MCF 10A (cell line): ENCODE measurements around the gene KCNRG. TPM values are rescaled to one million over a fixed set of nuclear protein-coding genes. Genes with fewer than 3 reads are reported as not detected.
A peak's percentile ranks its signal among the peaks of the same experiment; 100 is the strongest.

Source experiments
- BruUV-seq: library from RNA; stranded (reverse); fragments of 400-500 nt; replicated peaks from 2 replicates; lab custom pipeline; 2021; lab: Mats Ljungman, UMichigan
- CTCF ChIA-PET: fragments of 300-600 bp; sonication (Branson Sonifier 250); formaldehyde crosslinking; extraction: SDS; loops from one replicate; lab custom pipeline; 2021; ENCODE audit warnings: antibody characterized with exemption, inconsistent platforms; lab: Yijun Ruan, JAX
- POLR2A ChIA-PET: fragments of 300-600, 350-650 bp; sonication (Branson Sonifier 250); formaldehyde crosslinking; extraction: SDS; loops from one replicate; lab custom pipeline; 2020; ENCODE audit warnings: antibody characterized with exemption, inconsistent platforms; lab: Yijun Ruan, JAX
- DNase-seq: peaks from one replicate; pipeline ENCODE4 v3.0.0-alpha.2; 2018; ENCODE audit not compliant: unreplicated experiment
- H3K27ac Mint-ChIP-seq: one replicate; pipeline ENCODE4 v1.8.0; 2022; ENCODE audit warnings: mild to moderate bottlenecking, low read depth, mixed read lengths; ENCODE audit not compliant: unreplicated experiment
- H3K27me3 Mint-ChIP-seq: one replicate; pipeline ENCODE4 v1.8.0; 2022; ENCODE audit warnings: mixed read lengths; ENCODE audit not compliant: insufficient read depth, unreplicated experiment
- H3K36me3 Mint-ChIP-seq: one replicate; pipeline ENCODE4 v1.8.0; 2022; ENCODE audit warnings: mild to moderate bottlenecking, moderate library complexity, mixed read lengths; ENCODE audit not compliant: insufficient read depth, unreplicated experiment
- H3K4me1 Mint-ChIP-seq: one replicate; pipeline ENCODE4 v1.8.0; 2022; ENCODE audit warnings: mixed read lengths; ENCODE audit not compliant: insufficient read depth, unreplicated experiment
- H3K4me3 Mint-ChIP-seq: one replicate; pipeline ENCODE4 v1.8.0; 2022; ENCODE audit warnings: mild to moderate bottlenecking, moderate library complexity, mixed read lengths; ENCODE audit not compliant: unreplicated experiment
- H3K9me3 Mint-ChIP-seq: one replicate; pipeline ENCODE4 v1.8.0; 2022; ENCODE audit warnings: mixed read lengths; ENCODE audit not compliant: unreplicated experiment
- CTCF ChIP-seq: fragments of 200-600 bp; IDR thresholded peaks from one replicate; pipeline ENCODE4 v1.8.0; 2022; ENCODE audit warnings: antibody characterized with exemption, mild to moderate bottlenecking; ENCODE audit not compliant: unreplicated experiment
- intact Hi-C: fragments of 100-400 bp; cut with micrococcal nuclease; formaldehyde crosslinking; loops from 2 replicates; pipeline ENCODE4 v1.14.1; 2022
- microRNA-seq: library from miRNA; unstranded; fragments of <30 nt; microRNA quantifications from one replicate; pipeline ENCODE4 v1.2.0, GENCODE V29; 2022
- total RNA-seq: library from RNA; stranded (reverse); gene quantifications from 2 replicates; pipeline ENCODE4 v1.2.3, GENCODE V29; 2022

The KCNRG gene
- total RNA-seq, 1 experiment from 2014 or later = 0.28 TPM

- POLR2A ChIA-PET = interaction anchor here (0.5 to 21.3 kb wide), 11 partner anchors 11 to 521 kb away, joined by 3 to 429 read pairs (median 5); partner anchors contain the start of genes SPRYD7 and TRIM13
- peak overlapping the region; percentile 81 for H3K27ac Mint-ChIP-seq
- H3K36me3 Mint-ChIP-seq = peaks cover 33% of the 10 kb centered on the region
- H3K27me3 Mint-ChIP-seq = no peaks in the 10 kb centered on the region
- no peaks in the 10 kb centered on the region for H3K9me3 Mint-ChIP-seq
- TF ChIP-seq CTCF = no peak
- H3K4me1 Mint-ChIP-seq = peaks cover 31% of the 10 kb centered on the region
- DNase-seq = peak; percentile 42
- no TSS peak for BruUV-seq
- CTCF ChIA-PET = interaction anchor here (0.8 to 3.0 kb wide), 5 partner anchors 12 to 843 kb away, joined by 3 to 15 read pairs (median 3); no protein-coding TSS in a partner anchor
- peak overlapping the region; percentile 33 for H3K4me3 Mint-ChIP-seq
- intact Hi-C loops = no loop called here
Measured at GRCh38 chr13:50069261-50069660, 54.0 kb downstream of the KCNRG start.

GRCh38 chr13:50070186-50070585, 54.9 kb downstream of the KCNRG start:
- peak overlapping the region; percentile 99 for H3K27ac Mint-ChIP-seq
- H3K4me3 Mint-ChIP-seq = no peak overlapping the region
- DNase-seq = no peak
- intact Hi-C loops = no loop called here
- H3K9me3 Mint-ChIP-seq = no peaks in the 10 kb centered on the region
- POLR2A ChIA-PET = interaction anchor here (0.6 to 21.3 kb wide), 10 partner anchors 10 to 520 kb away, joined by 3 to 429 read pairs (median 7); partner anchors contain the start of genes SPRYD7 and TRIM13
- TF ChIP-seq CTCF = no peak
- H3K36me3 Mint-ChIP-seq = peaks cover 29% of the 10 kb centered on the region
- no peaks in the 10 kb centered on the region for H3K27me3 Mint-ChIP-seq
- CTCF ChIA-PET = interaction anchor here (0.7 to 3.0 kb wide), 3 partner anchors 11 to 71 kb away, joined by 3 to 15 read pairs (median 3); no protein-coding TSS in a partner anchor
- BruUV-seq = no TSS peak
- peaks cover 31% of the 10 kb centered on the region for H3K4me1 Mint-ChIP-seq

Small RNA genes lying within 50 kb of the gene (microRNA-seq; reads per million reads assigned to microRNA genes)
- gene MIR15A = 7,258 reads per million, percentile 95 among the genes with 10 or more reads in this experiment
- gene MIR16-1 = 3,888 reads per million, percentile 93 among the genes with 10 or more reads in this experiment
- gene MIR3613 = 59.1 reads per million, percentile 69 among the genes with 10 or more reads in this experiment

Other genes with a start within 250 kb of the KCNRG start
- gene KPNA3, start 222.8 kb upstream of the KCNRG start, total RNA-seq = 40.6 and 41.3 TPM in 2 replicates
- 15.1 and 19.5 TPM in 2 replicates for gene SPRYD7, start 79.1 kb upstream of the KCNRG start, total RNA-seq
- gene TRIM13, start 18.4 kb upstream of the KCNRG start, total RNA-seq = 17.5 and 19.0 TPM in 2 replicates